C4-2B (cell line): Measurements from ENCODE around the gene ENSA.
A peak's percentile ranks its signal among the peaks of the same experiment; 100 is the strongest.
"Not testable (repeated sequence)": the region's sequence is repeated elsewhere in the genome, so short reads cannot be mapped to it uniquely, and the experiment has no call there.

ENCODE experiments used
- H3K27ac ChIP-seq: fragments of 450-650 bp; 2 replicates; pipeline ENCODE4 v1.5.1; 2017
- CTCF ChIP-seq: fragments of 450-650 bp; conservative IDR thresholded peaks from 2 replicates; pipeline ENCODE4 v1.5.1; 2017; ENCODE audit warnings: mild to moderate bottlenecking
- ZFX ChIP-seq: fragments of 450-650 bp; IDR thresholded peaks from 2 replicates; pipeline ENCODE4 v1.6.1; 2017

ENSA gene

GRCh38 chr1:150650193-150650592 lies 20.8 kb upstream of the ENSA start:
- TF ChIP-seq ZFX (no peak), CTCF (no peak)
- no peak overlapping the region for H3K27ac ChIP-seq

GRCh38 chr1:150649441-150650075 lies 20.1 kb upstream of the ENSA start:
- TF ChIP-seq ZFX (no peak), CTCF (no peak)
- H3K27ac ChIP-seq: no peak overlapping the region

GRCh38 chr1:150642296-150642695 lies 12.9 kb upstream of the ENSA start:
- no peak overlapping the region for H3K27ac ChIP-seq
- TF ChIP-seq ZFX: no peak

DNA sequence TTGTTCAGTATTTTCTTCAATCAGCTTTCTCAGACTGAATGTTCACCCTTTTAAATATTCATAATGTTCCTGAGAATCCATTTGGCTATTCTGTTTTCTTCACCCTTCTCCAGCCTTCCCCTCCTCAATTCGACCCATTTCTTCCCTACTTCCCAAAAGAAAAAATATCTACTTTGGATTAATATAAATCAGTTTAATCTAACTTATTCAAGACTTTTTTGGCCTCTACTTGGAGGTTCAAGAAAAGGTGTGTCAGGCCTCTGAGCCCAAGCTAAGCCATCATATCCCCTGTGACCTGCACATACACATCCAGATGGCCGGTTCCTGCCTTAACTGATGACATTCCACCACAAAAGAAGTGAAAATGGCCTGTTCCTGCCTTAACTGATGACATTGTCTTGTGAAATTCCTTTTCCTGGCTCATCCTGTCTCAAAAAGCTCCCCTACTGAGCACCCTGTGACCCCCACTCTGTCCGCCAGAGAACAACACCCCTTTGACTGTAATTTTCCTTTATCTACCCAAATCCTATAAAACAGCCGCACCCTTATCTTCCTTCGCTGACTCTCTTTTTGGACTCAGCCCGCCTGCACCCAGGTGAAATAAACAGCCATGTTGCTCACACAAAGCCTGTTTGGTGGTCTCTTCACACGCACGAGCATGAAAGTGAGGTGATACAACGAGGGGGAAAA lies 11.9 kb upstream of the ENSA start:
- H3K27ac ChIP-seq: not testable (repeated sequence)

DNA sequence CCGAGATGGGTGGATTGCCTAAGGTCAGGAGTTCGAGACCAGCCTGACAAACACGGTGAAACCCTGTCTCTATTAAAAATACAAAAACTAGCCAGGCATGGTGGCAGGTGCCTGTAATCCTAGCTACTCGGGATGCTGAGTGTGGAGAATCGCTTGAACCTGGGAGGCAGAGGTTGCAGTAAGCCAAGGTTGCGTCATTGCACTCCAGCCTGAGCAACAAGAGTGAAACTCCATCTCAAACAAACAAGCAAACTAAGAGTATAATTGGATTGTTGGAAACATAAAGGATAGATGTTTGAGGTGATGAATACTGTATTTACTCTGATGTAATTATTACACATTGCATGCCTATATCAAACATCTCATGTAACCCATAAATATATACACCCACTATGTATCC lies 9.0 kb upstream of the ENSA start:
- H3K27ac ChIP-seq: not testable (repeated sequence)

DNA sequence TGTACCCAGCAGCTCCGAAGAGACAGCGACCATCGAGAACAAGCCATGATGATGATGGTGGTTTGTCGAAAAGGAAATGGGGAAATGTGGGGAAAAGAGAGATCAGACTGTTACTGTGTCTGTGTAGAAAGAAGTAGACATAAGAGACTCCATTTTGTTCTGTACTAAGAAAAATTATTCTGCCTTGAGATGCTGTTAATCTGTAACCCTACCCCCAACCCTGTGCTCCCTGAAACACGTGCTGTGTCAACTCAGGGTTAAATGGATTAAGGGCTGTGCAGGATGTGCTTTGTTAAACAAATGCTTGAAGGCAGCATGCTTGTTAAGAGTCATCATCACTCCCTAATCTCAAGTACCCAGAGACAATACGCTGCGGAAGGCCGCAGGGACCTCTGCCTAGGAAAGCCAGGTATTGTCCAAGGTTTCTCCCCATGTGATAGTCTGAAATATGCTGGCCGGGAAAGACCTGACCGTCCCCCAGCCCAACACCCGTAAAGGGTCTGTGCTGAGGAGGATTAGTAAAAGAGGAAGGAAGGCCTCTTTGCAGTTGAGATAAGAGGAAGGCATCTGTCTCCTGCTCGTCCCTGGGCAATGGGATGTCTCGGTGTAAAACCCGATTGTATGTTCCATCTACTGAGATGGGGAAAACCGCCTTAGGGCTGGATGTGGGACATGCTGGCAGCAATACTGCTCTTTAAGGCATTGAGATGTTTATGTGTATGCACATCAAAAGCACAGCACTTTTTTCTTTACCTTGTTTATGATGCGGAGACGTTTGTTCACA lies 5.6 kb upstream of the ENSA start:
- H3K27ac ChIP-seq: not testable (repeated sequence)

DNA sequence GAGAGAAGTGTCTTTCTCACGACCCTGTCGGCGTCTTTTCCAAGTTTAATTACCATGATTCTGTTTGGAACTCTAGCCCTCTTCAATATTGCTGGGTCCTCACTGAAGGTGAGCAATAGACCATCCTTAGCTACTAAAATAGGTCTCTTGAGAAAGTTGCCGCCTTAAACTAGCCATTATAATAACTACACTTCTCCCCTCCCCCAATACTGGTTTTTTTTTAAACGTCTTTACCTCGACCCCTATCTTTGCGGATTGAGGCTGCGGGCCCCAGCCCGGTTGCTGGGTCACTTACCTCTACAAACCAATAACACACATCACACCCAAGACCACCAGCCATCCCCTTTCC lies 672 bp downstream of the ENSA start:
- H3K27ac ChIP-seq: peak overlapping the region; percentile 78
- no peak for TF ChIP-seq ZFX
- TF ChIP-seq CTCF: no peak

- no peak overlapping the region for H3K27ac ChIP-seq
- TF ChIP-seq ZFX: no peak
- no peak for TF ChIP-seq CTCF
Observed at GRCh38 chr1:150627826-150628410, 1.5 kb downstream of the ENSA start.

GRCh38 chr1:150626150-150626549 lies 3.3 kb downstream of the ENSA start:
- H3K27ac ChIP-seq: no peak overlapping the region
- TF ChIP-seq ZFX (no peak), CTCF (no peak)

DNA sequence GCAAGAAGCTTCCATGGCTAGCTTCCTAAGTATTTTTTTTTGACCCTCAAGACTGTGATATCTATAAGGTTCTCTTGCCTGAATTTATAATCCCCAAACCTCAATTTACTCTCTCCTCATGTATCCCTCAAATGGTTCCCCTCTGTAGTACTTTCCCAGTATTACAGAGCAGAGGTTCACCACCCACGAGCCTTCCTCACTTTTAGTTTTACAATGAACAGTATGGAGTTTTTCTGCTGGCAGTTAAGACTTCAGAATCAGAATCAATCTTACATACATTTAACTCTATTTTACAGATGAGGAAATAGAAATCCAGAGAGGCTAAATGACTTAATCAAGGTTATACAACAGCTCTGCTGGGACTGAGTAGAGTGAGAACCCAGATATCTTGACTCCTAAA lies 4.9 kb downstream of the ENSA start:
- H3K27ac ChIP-seq: peak overlapping the region; percentile 35; the same call in 1 of the 2 replicates

DNA sequence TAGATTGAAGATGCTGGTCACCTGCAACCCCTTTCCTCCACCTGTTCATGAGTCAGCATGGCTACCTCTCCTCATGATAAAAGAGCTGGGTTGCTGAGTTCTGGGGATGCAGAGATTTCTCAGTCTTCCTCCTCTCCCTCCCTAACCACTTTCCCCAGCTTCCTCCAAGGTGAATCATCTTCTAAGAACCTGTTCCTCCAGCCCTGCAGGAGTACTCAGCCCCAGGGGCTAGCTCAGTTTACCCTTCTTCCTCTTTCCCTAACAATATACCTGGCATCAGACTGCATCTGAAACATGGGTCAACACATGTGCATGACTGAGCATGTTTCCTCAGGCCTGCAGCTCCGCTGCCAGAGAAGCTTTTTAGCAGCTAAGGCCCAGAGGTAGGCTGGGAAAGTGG lies 5.3 kb downstream of the ENSA start:
- H3K27ac ChIP-seq: peak overlapping the region; percentile 35; the same call in 1 of the 2 replicates
